Mammary epithelial cell (primary cell): ENCODE data around the gene OLFM2.

Experiments
- EZH2 ChIP-seq: IDR thresholded peaks from 2 replicates; pipeline ENCODE4 v1.6.1; 2012; ENCODE audit warnings: low read length, inconsistent platforms, borderline replicate concordance
- TF ChIP-seq, protein P1 (sequence below), 2 donors: IDR thresholded peaks in 1 of 2; conservative IDR thresholded peaks in 1 of 2; 2 replicates each; pipeline ENCODE4 v1.5.1; 2011 to 2012; ENCODE audit warnings: inconsistent platforms in 2 of 2, low read length in 2 of 2, mild to moderate bottlenecking in 2 of 2, control low read depth in 1 of 2, low read depth in 1 of 2; ENCODE audit not compliant: insufficient read depth in 1 of 2; ENCODE audit errors: extremely low read depth in 1 of 2

- TF ChIP-seq, protein P1, sequence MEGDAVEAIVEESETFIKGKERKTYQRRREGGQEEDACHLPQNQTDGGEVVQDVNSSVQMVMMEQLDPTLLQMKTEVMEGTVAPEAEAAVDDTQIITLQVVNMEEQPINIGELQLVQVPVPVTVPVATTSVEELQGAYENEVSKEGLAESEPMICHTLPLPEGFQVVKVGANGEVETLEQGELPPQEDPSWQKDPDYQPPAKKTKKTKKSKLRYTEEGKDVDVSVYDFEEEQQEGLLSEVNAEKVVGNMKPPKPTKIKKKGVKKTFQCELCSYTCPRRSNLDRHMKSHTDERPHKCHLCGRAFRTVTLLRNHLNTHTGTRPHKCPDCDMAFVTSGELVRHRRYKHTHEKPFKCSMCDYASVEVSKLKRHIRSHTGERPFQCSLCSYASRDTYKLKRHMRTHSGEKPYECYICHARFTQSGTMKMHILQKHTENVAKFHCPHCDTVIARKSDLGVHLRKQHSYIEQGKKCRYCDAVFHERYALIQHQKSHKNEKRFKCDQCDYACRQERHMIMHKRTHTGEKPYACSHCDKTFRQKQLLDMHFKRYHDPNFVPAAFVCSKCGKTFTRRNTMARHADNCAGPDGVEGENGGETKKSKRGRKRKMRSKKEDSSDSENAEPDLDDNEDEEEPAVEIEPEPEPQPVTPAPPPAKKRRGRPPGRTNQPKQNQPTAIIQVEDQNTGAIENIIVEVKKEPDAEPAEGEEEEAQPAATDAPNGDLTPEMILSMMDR (conservative IDR thresholded peaks at IDR 0.05 in 1 of 2, IDR thresholded peaks at IDR 0.05 in 1 of 2; ENCODE audit: extremely low read depth in 1 of 2, insufficient read depth in 1 of 2, low read depth in 1 of 2, low read length in 2 of 2) = no peak
- no peak for TF ChIP-seq EZH2
Observed at GRCh38 chr19:9940778-9941177, 4.5 kb upstream of the OLFM2 start.
